Esophagus squamous epithelium (tissue), 4 donors: ENCODE data around the gene CDAN1.

Experiments
- POLR2A ChIP-seq, 4 donors: fragments of 450-650 bp; IDR thresholded peaks; one replicate each; pipeline ENCODE4 v1.6.1; 2017; ENCODE audit warnings: antibody characterized with exemption in 4 of 4, mild to moderate bottlenecking in 4 of 4, moderate library complexity in 3 of 4
- TF ChIP-seq, protein P1 (sequence below), 6 experiments: fragments of 450-650 bp in 4 of 6; fragments of 200-600 bp in 2 of 6; sonication (generic) in 2 of 6; IDR thresholded peaks; one replicate each; pipeline ENCODE4 v1.5.1; 2016 to 2019; ENCODE audit warnings: antibody characterized with exemption in 6 of 6, mild to moderate bottlenecking in 4 of 6, moderate library complexity in 4 of 6

DNA sequence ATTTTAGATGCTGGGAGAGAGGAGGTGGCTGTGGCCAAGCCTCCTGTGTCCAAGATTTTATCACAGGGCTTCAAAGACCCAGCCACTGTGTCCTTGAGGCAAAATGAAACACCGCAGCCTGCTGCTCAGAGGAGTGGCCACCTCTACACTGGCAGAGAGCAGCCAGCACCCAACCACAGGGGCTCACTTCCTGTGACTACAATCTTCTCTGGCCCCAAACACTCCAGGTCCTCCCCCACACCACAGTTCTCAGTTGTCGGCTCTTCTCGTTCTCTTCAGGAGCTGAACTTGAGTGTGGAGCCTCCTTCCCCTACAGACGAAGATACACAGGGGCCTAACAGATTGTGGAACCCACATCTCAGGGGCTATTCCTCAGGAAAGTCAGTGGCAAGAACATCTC lies 45.6 kb downstream of the CDAN1 start:
- TF ChIP-seq POLR2A (IDR thresholded peaks at IDR 0.05) = no peak
- TF ChIP-seq, protein P1, sequence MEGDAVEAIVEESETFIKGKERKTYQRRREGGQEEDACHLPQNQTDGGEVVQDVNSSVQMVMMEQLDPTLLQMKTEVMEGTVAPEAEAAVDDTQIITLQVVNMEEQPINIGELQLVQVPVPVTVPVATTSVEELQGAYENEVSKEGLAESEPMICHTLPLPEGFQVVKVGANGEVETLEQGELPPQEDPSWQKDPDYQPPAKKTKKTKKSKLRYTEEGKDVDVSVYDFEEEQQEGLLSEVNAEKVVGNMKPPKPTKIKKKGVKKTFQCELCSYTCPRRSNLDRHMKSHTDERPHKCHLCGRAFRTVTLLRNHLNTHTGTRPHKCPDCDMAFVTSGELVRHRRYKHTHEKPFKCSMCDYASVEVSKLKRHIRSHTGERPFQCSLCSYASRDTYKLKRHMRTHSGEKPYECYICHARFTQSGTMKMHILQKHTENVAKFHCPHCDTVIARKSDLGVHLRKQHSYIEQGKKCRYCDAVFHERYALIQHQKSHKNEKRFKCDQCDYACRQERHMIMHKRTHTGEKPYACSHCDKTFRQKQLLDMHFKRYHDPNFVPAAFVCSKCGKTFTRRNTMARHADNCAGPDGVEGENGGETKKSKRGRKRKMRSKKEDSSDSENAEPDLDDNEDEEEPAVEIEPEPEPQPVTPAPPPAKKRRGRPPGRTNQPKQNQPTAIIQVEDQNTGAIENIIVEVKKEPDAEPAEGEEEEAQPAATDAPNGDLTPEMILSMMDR (IDR thresholded peaks at IDR 0.05) = no peak
